Prostate gland (tissue), 2 donors: ENCODE measurements around the gene IER2. TPM values are rescaled to one million over a fixed set of nuclear protein-coding genes. Genes with fewer than 3 reads are reported as not detected.

ENCODE experiments used
- DNase-seq: peaks from one replicate; pipeline ENCODE4 v3.0.0-alpha.2; 2019; ENCODE audit warnings: low spot score
- H3K27ac ChIP-seq, 2 donors: fragments of 200-600 bp; sonication (generic); 2 replicates each; pipeline ENCODE4 v1.5.1; 2017 to 2019
- H3K27me3 ChIP-seq: fragments of 200-600 bp; sonication (generic); replicated peaks from 2 replicates; pipeline ENCODE4 v1.5.1; 2019; ENCODE audit not compliant: insufficient read depth
- H3K36me3 ChIP-seq, 2 donors: fragments of 200-600 bp; sonication (generic); 1 replicate in 1 of 2; 2 replicates in 1 of 2; pipeline versions ENCODE4 v1.5.1 to v1.8.1; 2017 to 2019
- H3K4me1 ChIP-seq: fragments of 200-600 bp; sonication (generic); replicated peaks from 2 replicates; pipeline ENCODE4 v1.5.1; 2019
- H3K4me3 ChIP-seq, 2 donors: fragments of 200-600 bp; sonication (generic); 2 replicates each; pipeline ENCODE4 v1.5.1; 2017 to 2019
- H3K9me3 ChIP-seq: fragments of 200-600 bp; sonication (generic); 2 replicates; pipeline ENCODE4 v1.5.1; 2017
- CTCF ChIP-seq, 4 experiments: fragments of 200-600 bp in 2 of 4; fragments of 450-650 bp in 2 of 4; sonication (generic) in 2 of 4; IDR thresholded peaks; 1 replicate in 3 of 4; 2 replicates in 1 of 4; pipeline ENCODE4 v1.5.1; 2016 to 2019; ENCODE audit warnings: antibody characterized with exemption in 4 of 4, mild to moderate bottlenecking in 2 of 4, moderate library complexity in 2 of 4
- POLR2A ChIP-seq: fragments of 450-650 bp; IDR thresholded peaks from one replicate; pipeline ENCODE4 v1.6.1; 2016; ENCODE audit warnings: antibody characterized with exemption, mild to moderate bottlenecking
- POLR2AphosphoS5 ChIP-seq: sonication (generic); formaldehyde crosslinking; IDR thresholded peaks from one replicate; pipeline ENCODE4 v1.6.1; 2017; ENCODE audit warnings: antibody characterized with exemption
- WGBS: methylation state at CpG from one replicate; pipeline ENCODE4 v1.1.5; 2018; 5-methylcytosine and 5-hydroxymethylcytosine counted together
- intact Hi-C: fragments of 100-400 bp; cut with DNase I; formaldehyde crosslinking; loops from one replicate; pipeline ENCODE4 v1.14.2; 2022
- total RNA-seq, 2 donors: library from RNA; depleted of rRNA; stranded (reverse); fragments of >200 nt; gene quantifications; one replicate each; pipeline ENCODE4 v1.1.0, GENCODE V29; 2016

The IER2 gene
- total RNA-seq, 2 donors from 2014 or later = 34.7 to 75.7 TPM

DNA sequence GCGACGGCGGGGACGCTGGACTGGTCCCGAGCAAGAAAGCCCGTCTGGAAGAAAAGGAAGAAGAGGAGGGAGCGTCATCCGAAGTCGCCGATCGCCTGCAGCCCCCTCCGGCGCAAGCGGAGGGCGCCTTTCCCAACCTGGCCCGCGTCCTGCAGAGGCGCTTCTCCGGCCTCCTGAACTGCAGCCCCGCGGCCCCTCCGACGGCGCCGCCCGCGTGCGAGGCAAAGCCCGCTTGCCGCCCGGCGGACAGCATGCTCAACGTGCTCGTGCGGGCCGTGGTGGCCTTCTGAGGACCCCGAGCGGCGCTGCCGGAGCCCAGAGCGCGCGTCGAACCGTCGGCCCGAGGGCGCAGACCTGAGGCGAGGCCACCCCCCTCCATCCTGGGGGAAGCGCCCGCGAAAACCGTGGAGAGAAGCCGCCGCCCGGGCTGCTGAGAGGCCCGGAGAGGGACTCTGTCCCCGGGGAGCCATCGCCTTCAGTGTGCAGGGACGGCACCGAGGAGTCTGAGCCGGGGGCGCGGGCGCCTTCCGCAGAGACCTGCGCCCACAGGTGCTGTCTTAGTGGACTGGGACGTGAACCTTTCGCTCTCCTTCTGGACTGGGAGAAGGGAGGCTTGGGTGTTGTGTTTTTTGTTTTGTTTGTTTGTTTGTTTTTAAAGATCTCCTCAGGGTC lies 3.5 kb downstream of the IER2 start:
- peaks cover 6% of the 10 kb centered on the region for H3K4me1 ChIP-seq
- DNase-seq = no peak
- WGBS = under 1% methylated on average over 55 of the region's 69 CpGs

GRCh38 chr19:13154241-13154778 lies 4.1 kb downstream of the IER2 start:
- H3K36me3 ChIP-seq = no peaks in the 10 kb centered on the region
- TF ChIP-seq CTCF (IDR thresholded peaks at IDR 0.05) (no peak), POLR2AphosphoS5 (peak; percentile 93), POLR2A (peak; percentile 81)
- H3K4me3 ChIP-seq = peak overlapping the region; percentile 83 to 89
- intact Hi-C loops = loop anchor here (5.0 to 10.0 kb wide), 2 partner anchors 108 to 710 kb away; no protein-coding TSS in a partner anchor
- WGBS = 0% methylated on average over 21 of the region's 21 CpGs
- H3K9me3 ChIP-seq = no peaks in the 10 kb centered on the region
- no peaks in the 10 kb centered on the region for H3K27me3 ChIP-seq
- peak; percentile 91 for DNase-seq
- H3K4me1 ChIP-seq = peaks cover 6% of the 10 kb centered on the region
- peak overlapping the region; percentile 98 to 100 for H3K27ac ChIP-seq

More for the DNA sequence above, 3.5 kb downstream of the IER2 start:
- Histone ChIP-seq H3K27me3 (no peaks in the 10 kb centered on the region), H3K27ac (peak overlapping the region; percentile 98 to 100), H3K9me3 (no peaks in the 10 kb centered on the region), H3K36me3 (no peaks in the 10 kb centered on the region), H3K4me3 (peak overlapping the region; percentile 83 to 89)
- intact Hi-C loops = loop anchor here (5.0 to 10.0 kb wide), 2 partner anchors 109 to 711 kb away; no protein-coding TSS in a partner anchor
- TF ChIP-seq POLR2A = no peak
- TF ChIP-seq POLR2AphosphoS5 = no peak
- TF ChIP-seq CTCF (IDR thresholded peaks at IDR 0.05) = no peak

- Histone ChIP-seq H3K4me3 (peak overlapping the region; percentile 83 to 89), H3K9me3 (no peaks in the 10 kb centered on the region), H3K27me3 (no peaks in the 10 kb centered on the region), H3K36me3 (no peaks in the 10 kb centered on the region), H3K27ac (peak overlapping the region; percentile 98 to 100), H3K4me1 (peaks cover 6% of the 10 kb centered on the region)
- intact Hi-C loops = loop anchor here (5.0 to 10.0 kb wide), 2 partner anchors 107 to 710 kb away; no protein-coding TSS in a partner anchor
- DNase-seq = peak; percentile 91
- 4% methylated on average over 24 of the region's 24 CpGs for WGBS
- TF ChIP-seq CTCF (IDR thresholded peaks at IDR 0.05) (no peak), POLR2A (peak; percentile 27), POLR2AphosphoS5 (peak; percentile 79)
Observed at GRCh38 chr19:13154911-13155471, 4.8 kb downstream of the IER2 start.

- H3K36me3 ChIP-seq = no peaks in the 10 kb centered on the region
- intact Hi-C loops = loop anchor here (10.0 kb wide), 1 partner anchor 709 kb away; no protein-coding TSS in a partner anchor
- peak; percentile 37 for DNase-seq
- WGBS = 7% methylated on average over 49 of the region's 55 CpGs
- no peaks in the 10 kb centered on the region for H3K9me3 ChIP-seq
- peaks cover 6% of the 10 kb centered on the region for H3K4me1 ChIP-seq
- peak overlapping the region; percentile 98 to 100 for H3K27ac ChIP-seq
- TF ChIP-seq POLR2AphosphoS5 (no peak), CTCF (IDR thresholded peaks at IDR 0.05) (peak in 1 of 4 experiments; percentile 8)
- H3K4me3 ChIP-seq = peak overlapping the region; percentile 83 to 89
- no peaks in the 10 kb centered on the region for H3K27me3 ChIP-seq
Observed at GRCh38 chr19:13155472-13156359, 5.5 kb downstream of the IER2 start.
